ENCODE data around the gene KLK15. TPM values are rescaled to one million over a fixed set of nuclear protein-coding genes. Genes with fewer than 3 reads are reported as not detected.

KLK15 gene
- total and polyA plus RNA-seq, 10 of the 15 experiments (the other 5 are each of a cell fraction or from before 2014, with no cell fraction given), result 0.04 to 0.08 TPM; not detected in 8

DNA sequence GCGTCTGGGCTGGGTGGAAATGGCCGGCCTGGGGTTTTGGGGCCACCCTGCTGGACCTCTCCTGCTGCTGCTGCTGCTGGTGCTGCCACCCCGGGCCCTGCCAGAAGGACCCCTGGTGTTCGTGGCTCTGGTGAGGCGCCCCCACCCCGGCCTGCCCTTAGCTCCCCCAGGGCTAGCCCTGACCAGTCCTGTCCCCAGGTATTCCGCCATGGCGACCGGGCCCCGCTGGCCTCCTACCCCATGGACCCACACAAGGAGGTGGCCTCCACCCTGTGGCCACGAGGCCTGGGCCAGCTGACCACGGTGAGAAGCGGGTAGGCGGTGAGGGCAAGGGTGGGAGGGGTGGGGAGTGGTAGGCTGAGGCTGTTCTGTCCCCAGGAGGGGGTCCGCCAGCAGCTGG lies 43.0 kb downstream of the KLK15 start, which contains the start of gene ACP4:
TSS of gene ACP4 (plus strand) at position 20 of the 400 bp plus-strand sequence. CDS start at position 20, 0 bp downstream.
- H3K79me2 ChIP-seq (ENCODE audit: control insufficient read depth, insufficient read depth, low read length), result no peaks in the 10 kb centered on the region
- H3K27ac ChIP-seq (ENCODE audit: control insufficient read depth, insufficient read depth), result no peak within 1 kb of the TSS
- ChIA-PET POLR2A (no interaction called here), CTCF (interaction anchor here (0.8 kb wide), 1 partner anchor 132 kb away, joined by 3 read pairs; no protein-coding TSS in a partner anchor), SMC1A (ENCODE audit: uncharacterized antibody, unreplicated experiment) (interaction anchor here (2.9 kb wide), 1 partner anchor 132 kb away, joined by 13 read pairs; no protein-coding TSS in a partner anchor), RAD21 (ENCODE audit: unreplicated experiment) (no interaction called here)
- no peak for DNase-seq (ENCODE audit: low read depth, low spot score)
- no peak within 1 kb of the TSS for H3K9ac ChIP-seq (ENCODE audit: control insufficient read depth, insufficient read depth, low read length)
- no peaks in the 10 kb centered on the region; the same call in 1 of the 2 replicates for H4K20me1 ChIP-seq (ENCODE audit: control insufficient read depth, insufficient read depth)
- TF ChIP-seq POLR2A (IDR thresholded peaks at IDR 0.05; ENCODE audit: low read depth, low read length) (peak; percentile 45), CHD4 (IDR thresholded peaks at IDR 0.05) (no peak)
- no peak for ATAC-seq
- WGBS (ENCODE audit: insufficient coverage, insufficient replicate concordance, low lambda C conversion rate, missing lambda C conversion rate), result 88% methylated on average over 15 of the region's 15 CpGs
- BruUV-seq (replicated peaks), result no TSS peak
- in situ Hi-C loops (cut with MboI) (no loop called here), intact Hi-C loops (cut with micrococcal nuclease; ENCODE audit: unreplicated experiment) (no loop called here)
- FAIRE-seq, result no peak
- H3K36me3 ChIP-seq (ENCODE audit: control insufficient read depth in 2 of 2, insufficient read depth in 2 of 2, low read length in 1 of 2), result no peaks in the 10 kb centered on the region
- H3K27me3 ChIP-seq (replicated peaks in 1 of 2; ENCODE audit: control insufficient read depth in 2 of 2, insufficient read depth in 2 of 2, low read length in 1 of 2), result no peaks in the 10 kb centered on the region
- H3K4me2 ChIP-seq (ENCODE audit: control insufficient read depth, insufficient read depth), result no peak within 1 kb of the TSS
- H3K4me3 ChIP-seq, result no peak within 1 kb of the TSS
- no peak within 1 kb of the TSS for H2AFZ ChIP-seq (ENCODE audit: control insufficient read depth, low read depth, low read length)
- peaks cover 5% of the 10 kb centered on the region for H3K4me1 ChIP-seq (ENCODE audit: control insufficient read depth, insufficient read depth, low read length)
- no peaks in the 10 kb centered on the region for H3K9me3 ChIP-seq (replicated peaks; ENCODE audit: control insufficient read depth, insufficient read depth, low read length)

DNA sequence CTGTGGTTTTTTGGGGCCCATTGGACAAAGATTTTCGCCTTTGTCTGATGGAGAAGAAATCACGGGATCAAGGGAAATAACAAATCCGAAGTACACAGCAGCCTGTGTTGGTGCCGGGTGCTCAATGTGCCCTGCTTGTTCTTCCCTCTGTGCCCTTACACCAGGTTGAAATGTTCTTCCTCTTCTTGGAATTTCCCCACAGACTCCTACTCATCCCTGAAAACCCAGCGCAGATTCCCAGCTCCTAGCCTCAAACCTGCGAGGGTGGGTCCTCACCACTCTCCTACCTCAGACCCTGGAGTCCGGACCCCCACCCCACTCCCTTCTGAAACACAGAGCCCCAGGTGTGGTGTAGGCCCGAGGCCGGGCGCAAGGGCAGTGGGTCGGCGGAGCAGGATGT lies 48.0 kb downstream of the KLK15 start:
- ChIA-PET CTCF (interaction anchor here (1.8 to 4.0 kb wide), 2 partner anchors 136 to 428 kb away, joined by 9 to 39 read pairs; no protein-coding TSS in a partner anchor), RAD21 (ENCODE audit: unreplicated experiment) (interaction anchor here (2.1 to 2.4 kb wide), 2 partner anchors 80 to 137 kb away, joined by 8 to 24 read pairs; no protein-coding TSS in a partner anchor), POLR2A (no interaction called here), SMC1A (ENCODE audit: uncharacterized antibody, unreplicated experiment) (interaction anchor here (2.3 kb wide), 1 partner anchor 137 kb away, joined by 22 read pairs; no protein-coding TSS in a partner anchor)
- in situ Hi-C loops (cut with MboI) (loop anchor here (5.0 kb wide), 2 partner anchors 248 to 428 kb away; no protein-coding TSS in a partner anchor), intact Hi-C loops (cut with micrococcal nuclease; ENCODE audit: unreplicated experiment) (no loop called here)
- WGBS (ENCODE audit: insufficient coverage, insufficient replicate concordance, low lambda C conversion rate, missing lambda C conversion rate), result 46% methylated on average over 12 of the region's 12 CpGs
- Histone ChIP-seq H3K4me1 (ENCODE audit: control insufficient read depth, insufficient read depth, low read length) (no peaks in the 10 kb centered on the region; the same call in 1 of the 2 replicates), H3K9ac (ENCODE audit: control insufficient read depth, insufficient read depth, low read length) (no peak overlapping the region), H3K4me3 (no peak overlapping the region), H4K20me1 (ENCODE audit: control insufficient read depth, insufficient read depth) (no peaks in the 10 kb centered on the region), H3K27me3 (replicated peaks in 1 of 2; ENCODE audit: control insufficient read depth in 2 of 2, insufficient read depth in 2 of 2, low read length in 1 of 2) (no peaks in the 10 kb centered on the region), H2AFZ (ENCODE audit: control insufficient read depth, low read depth, low read length) (no peak overlapping the region), H3K79me2 (ENCODE audit: control insufficient read depth, insufficient read depth, low read length) (no peaks in the 10 kb centered on the region), H3K9me3 (replicated peaks; ENCODE audit: control insufficient read depth, insufficient read depth, low read length) (no peaks in the 10 kb centered on the region), H3K36me3 (ENCODE audit: control insufficient read depth in 2 of 2, insufficient read depth in 2 of 2, low read length in 1 of 2) (no peaks in the 10 kb centered on the region), H3K27ac (ENCODE audit: control insufficient read depth, insufficient read depth) (no peak overlapping the region), H3K4me2 (ENCODE audit: control insufficient read depth, insufficient read depth) (no peak overlapping the region)
- no peak for FAIRE-seq
- no peak for ATAC-seq
- DNase-seq (ENCODE audit: low read depth, low spot score), result no peak
- BruUV-seq (replicated peaks), result no TSS peak
- TF ChIP-seq CHD2 (IDR thresholded peaks at IDR 0.05; ENCODE audit: borderline replicate concordance, low read depth, low read length) (no peak), CBX5 (IDR thresholded peaks at IDR 0.05; ENCODE audit: low read depth) (no peak), ESRRA (IDR thresholded peaks at IDR 0.05; ENCODE audit: low read length) (no peak), RFX5 (IDR thresholded peaks at IDR 0.05; ENCODE audit: low read depth, low read length) (no peak), SIN3A (IDR thresholded peaks at IDR 0.05; ENCODE audit: low read depth, low read length) (no peak), BHLHE40 (IDR thresholded peaks at IDR 0.05; ENCODE audit: borderline replicate concordance in 1 of 2, low read depth in 2 of 2, low read length in 1 of 2) (no peak), WRNIP1 (IDR thresholded peaks at IDR 0.05; ENCODE audit: borderline replicate concordance, low read depth, low read length) (no peak)
- TF ChIP-seq, protein P1, sequence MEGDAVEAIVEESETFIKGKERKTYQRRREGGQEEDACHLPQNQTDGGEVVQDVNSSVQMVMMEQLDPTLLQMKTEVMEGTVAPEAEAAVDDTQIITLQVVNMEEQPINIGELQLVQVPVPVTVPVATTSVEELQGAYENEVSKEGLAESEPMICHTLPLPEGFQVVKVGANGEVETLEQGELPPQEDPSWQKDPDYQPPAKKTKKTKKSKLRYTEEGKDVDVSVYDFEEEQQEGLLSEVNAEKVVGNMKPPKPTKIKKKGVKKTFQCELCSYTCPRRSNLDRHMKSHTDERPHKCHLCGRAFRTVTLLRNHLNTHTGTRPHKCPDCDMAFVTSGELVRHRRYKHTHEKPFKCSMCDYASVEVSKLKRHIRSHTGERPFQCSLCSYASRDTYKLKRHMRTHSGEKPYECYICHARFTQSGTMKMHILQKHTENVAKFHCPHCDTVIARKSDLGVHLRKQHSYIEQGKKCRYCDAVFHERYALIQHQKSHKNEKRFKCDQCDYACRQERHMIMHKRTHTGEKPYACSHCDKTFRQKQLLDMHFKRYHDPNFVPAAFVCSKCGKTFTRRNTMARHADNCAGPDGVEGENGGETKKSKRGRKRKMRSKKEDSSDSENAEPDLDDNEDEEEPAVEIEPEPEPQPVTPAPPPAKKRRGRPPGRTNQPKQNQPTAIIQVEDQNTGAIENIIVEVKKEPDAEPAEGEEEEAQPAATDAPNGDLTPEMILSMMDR (IDR thresholded peaks at IDR 0.05 in 2 of 3, conservative IDR thresholded peaks at IDR 0.05 in 1 of 3; ENCODE audit: control insufficient read depth in 2 of 3, extremely low read depth in 1 of 3, insufficient read depth in 1 of 3, low read depth in 3 of 3, low read length in 3 of 3), result no peak
- TF ChIP-seq, protein P2, sequence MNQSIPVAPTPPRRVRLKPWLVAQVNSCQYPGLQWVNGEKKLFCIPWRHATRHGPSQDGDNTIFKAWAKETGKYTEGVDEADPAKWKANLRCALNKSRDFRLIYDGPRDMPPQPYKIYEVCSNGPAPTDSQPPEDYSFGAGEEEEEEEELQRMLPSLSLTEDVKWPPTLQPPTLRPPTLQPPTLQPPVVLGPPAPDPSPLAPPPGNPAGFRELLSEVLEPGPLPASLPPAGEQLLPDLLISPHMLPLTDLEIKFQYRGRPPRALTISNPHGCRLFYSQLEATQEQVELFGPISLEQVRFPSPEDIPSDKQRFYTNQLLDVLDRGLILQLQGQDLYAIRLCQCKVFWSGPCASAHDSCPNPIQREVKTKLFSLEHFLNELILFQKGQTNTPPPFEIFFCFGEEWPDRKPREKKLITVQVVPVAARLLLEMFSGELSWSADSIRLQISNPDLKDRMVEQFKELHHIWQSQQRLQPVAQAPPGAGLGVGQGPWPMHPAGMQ (IDR thresholded peaks at IDR 0.05; ENCODE audit: borderline replicate concordance), result no peak
- TF ChIP-seq, protein P3, sequence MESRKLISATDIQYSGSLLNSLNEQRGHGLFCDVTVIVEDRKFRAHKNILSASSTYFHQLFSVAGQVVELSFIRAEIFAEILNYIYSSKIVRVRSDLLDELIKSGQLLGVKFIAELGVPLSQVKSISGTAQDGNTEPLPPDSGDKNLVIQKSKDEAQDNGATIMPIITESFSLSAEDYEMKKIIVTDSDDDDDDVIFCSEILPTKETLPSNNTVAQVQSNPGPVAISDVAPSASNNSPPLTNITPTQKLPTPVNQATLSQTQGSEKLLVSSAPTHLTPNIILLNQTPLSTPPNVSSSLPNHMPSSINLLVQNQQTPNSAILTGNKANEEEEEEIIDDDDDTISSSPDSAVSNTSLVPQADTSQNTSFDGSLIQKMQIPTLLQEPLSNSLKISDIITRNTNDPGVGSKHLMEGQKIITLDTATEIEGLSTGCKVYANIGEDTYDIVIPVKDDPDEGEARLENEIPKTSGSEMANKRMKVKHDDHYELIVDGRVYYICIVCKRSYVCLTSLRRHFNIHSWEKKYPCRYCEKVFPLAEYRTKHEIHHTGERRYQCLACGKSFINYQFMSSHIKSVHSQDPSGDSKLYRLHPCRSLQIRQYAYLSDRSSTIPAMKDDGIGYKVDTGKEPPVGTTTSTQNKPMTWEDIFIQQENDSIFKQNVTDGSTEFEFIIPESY (IDR thresholded peaks at IDR 0.05), result no peak
